Breast epithelium (tissue), 4 donors: Measurements from ENCODE around the gene CNOT11. TPM values are rescaled to one million over a fixed set of nuclear protein-coding genes. Genes with fewer than 3 reads are reported as not detected.

Experiments used
- DNase-seq, 2 donors: peaks; one replicate each; pipeline ENCODE4 v3.0.0-alpha.2; 2019; ENCODE audit warnings: low spot score in 2 of 2
- H3K27ac ChIP-seq, 2 donors: fragments of 200-600 bp; sonication (generic) in 1 of 2; one replicate each; pipeline ENCODE4 v1.5.1; 2016 to 2019; ENCODE audit warnings: mild to moderate bottlenecking in 1 of 2
- H3K27me3 ChIP-seq, 2 donors: fragments of 200-600 bp; sonication (generic) in 1 of 2; one replicate each; pipeline versions ENCODE4 v1.5.1 to v1.6.0; 2017 to 2019; ENCODE audit warnings: control low read depth in 1 of 2, mild to moderate bottlenecking in 1 of 2
- H3K36me3 ChIP-seq: fragments of 200-600 bp; one replicate; pipeline ENCODE4 v1.5.1; 2019
- H3K4me1 ChIP-seq, 2 donors: fragments of 200-600 bp; sonication (generic); one replicate each; pipeline ENCODE4 v1.5.1; 2016 to 2019; ENCODE audit warnings: control low read depth in 1 of 2
- H3K4me3 ChIP-seq, 3 donors: fragments of 200-600 bp; sonication (generic); 1 replicate in 2 of 3; 2 replicates in 1 of 3; pipeline ENCODE4 v1.5.1; 2016 to 2019; ENCODE audit warnings: mild to moderate bottlenecking in 3 of 3, moderate library complexity in 2 of 3
- H3K9me3 ChIP-seq, 2 donors: fragments of 200-600 bp; sonication (generic) in 1 of 2; one replicate each; pipeline ENCODE4 v1.5.1; 2016 to 2019; ENCODE audit warnings: control low read depth in 1 of 2
- POLR2A ChIP-seq: fragments of 450-650 bp; IDR thresholded peaks from one replicate; pipeline ENCODE4 v1.6.1; 2016; ENCODE audit warnings: antibody characterized with exemption, mild to moderate bottlenecking, moderate library complexity
- POLR2AphosphoS5 ChIP-seq, 3 donors: sonication (generic); formaldehyde crosslinking; IDR thresholded peaks; one replicate each; pipeline ENCODE4 v1.6.1; 2017; ENCODE audit warnings: antibody characterized with exemption in 3 of 3
- intact Hi-C: fragments of 100-400 bp; cut with DNase I; formaldehyde crosslinking; loops from one replicate; pipeline ENCODE4 v1.15.1; 2023; ENCODE audit warnings: low total_unique reads
- total RNA-seq, 3 donors: library from RNA; depleted of rRNA; stranded (reverse); fragments of >200 nt; gene quantifications; one replicate each; pipeline ENCODE4 v1.1.0, GENCODE V29; 2016
- TF ChIP-seq, protein P1 (sequence below), 3 donors: fragments of 450-650 bp; IDR thresholded peaks; one replicate each; pipeline ENCODE4 v1.5.1; 2016 to 2017; ENCODE audit warnings: antibody characterized with exemption in 3 of 3, mild to moderate bottlenecking in 3 of 3, moderate library complexity in 3 of 3

CNOT11 gene
- total RNA-seq, 3 donors from 2014 or later, result 19.2 to 33.1 (median 23.9) TPM

DNA sequence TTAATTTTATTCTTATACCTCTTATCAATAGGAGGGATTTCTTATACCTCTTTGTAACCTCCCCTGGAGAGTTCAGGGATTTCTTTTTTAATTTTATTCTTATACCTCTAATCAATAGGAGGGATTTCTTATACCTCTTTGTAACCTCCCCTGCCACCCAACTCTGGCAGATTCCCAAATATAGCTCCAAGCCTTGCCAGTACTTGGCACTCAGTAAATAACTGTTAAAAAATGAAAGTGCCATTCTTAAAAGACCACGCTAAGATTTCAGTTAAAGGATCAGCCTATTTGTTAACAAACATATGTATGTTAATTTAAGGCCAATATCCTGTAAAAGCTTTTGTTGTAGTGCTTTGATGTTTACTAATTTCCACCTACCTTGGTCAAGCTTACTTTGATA lies 51.0 kb downstream of the CNOT11 start:
- H3K4me1 ChIP-seq, result peaks cover 0 to 18% of the 10 kb centered on the region in 2 donors
- no peak for DNase-seq
- H3K4me3 ChIP-seq, result no peak overlapping the region
- no peak overlapping the region for H3K27ac ChIP-seq
- no peaks in the 10 kb centered on the region for H3K9me3 ChIP-seq
- TF ChIP-seq POLR2AphosphoS5 (IDR thresholded peaks at IDR 0.05) (no peak), POLR2A (no peak)
- TF ChIP-seq, protein P1, sequence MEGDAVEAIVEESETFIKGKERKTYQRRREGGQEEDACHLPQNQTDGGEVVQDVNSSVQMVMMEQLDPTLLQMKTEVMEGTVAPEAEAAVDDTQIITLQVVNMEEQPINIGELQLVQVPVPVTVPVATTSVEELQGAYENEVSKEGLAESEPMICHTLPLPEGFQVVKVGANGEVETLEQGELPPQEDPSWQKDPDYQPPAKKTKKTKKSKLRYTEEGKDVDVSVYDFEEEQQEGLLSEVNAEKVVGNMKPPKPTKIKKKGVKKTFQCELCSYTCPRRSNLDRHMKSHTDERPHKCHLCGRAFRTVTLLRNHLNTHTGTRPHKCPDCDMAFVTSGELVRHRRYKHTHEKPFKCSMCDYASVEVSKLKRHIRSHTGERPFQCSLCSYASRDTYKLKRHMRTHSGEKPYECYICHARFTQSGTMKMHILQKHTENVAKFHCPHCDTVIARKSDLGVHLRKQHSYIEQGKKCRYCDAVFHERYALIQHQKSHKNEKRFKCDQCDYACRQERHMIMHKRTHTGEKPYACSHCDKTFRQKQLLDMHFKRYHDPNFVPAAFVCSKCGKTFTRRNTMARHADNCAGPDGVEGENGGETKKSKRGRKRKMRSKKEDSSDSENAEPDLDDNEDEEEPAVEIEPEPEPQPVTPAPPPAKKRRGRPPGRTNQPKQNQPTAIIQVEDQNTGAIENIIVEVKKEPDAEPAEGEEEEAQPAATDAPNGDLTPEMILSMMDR (IDR thresholded peaks at IDR 0.05), result no peak
- H3K36me3 ChIP-seq, result no peaks in the 10 kb centered on the region
- intact Hi-C loops, result no loop called here
- no peaks in the 10 kb centered on the region for H3K27me3 ChIP-seq

DNA sequence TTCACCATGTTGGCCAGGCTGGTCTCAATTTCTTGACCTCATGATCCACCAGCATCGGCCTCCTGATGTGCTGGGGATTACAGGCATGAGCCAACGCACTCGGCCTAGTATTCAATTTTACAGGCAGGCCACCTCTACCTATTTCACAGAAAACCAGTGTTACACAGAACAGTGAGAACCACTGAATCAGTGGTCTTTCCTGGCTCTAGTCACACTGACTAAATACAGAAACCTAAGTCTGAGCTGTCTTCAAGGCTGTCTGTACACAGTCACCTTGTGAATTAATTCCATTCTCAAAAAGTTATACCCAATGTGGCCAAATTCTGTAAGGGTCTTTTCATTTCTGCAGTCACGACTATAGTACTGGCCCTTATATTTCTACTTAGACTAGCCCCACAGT lies 52.3 kb downstream of the CNOT11 start:
- DNase-seq, result no peak
- intact Hi-C loops, result no loop called here
- H3K9me3 ChIP-seq, result no peaks in the 10 kb centered on the region
- H3K36me3 ChIP-seq, result no peaks in the 10 kb centered on the region
- H3K27ac ChIP-seq, result peak overlapping the region in 1 of 2 donors; percentile 30
- H3K4me3 ChIP-seq, result peak overlapping the region in 2 of 3 donors; percentile 87 to 90
- H3K27me3 ChIP-seq, result no peaks in the 10 kb centered on the region
- peaks cover 0 to 14% of the 10 kb centered on the region in 2 donors for H3K4me1 ChIP-seq
- TF ChIP-seq, protein P1 (IDR thresholded peaks at IDR 0.05), result no peak
- TF ChIP-seq POLR2AphosphoS5 (IDR thresholded peaks at IDR 0.05) (no peak), POLR2A (no peak)

DNA sequence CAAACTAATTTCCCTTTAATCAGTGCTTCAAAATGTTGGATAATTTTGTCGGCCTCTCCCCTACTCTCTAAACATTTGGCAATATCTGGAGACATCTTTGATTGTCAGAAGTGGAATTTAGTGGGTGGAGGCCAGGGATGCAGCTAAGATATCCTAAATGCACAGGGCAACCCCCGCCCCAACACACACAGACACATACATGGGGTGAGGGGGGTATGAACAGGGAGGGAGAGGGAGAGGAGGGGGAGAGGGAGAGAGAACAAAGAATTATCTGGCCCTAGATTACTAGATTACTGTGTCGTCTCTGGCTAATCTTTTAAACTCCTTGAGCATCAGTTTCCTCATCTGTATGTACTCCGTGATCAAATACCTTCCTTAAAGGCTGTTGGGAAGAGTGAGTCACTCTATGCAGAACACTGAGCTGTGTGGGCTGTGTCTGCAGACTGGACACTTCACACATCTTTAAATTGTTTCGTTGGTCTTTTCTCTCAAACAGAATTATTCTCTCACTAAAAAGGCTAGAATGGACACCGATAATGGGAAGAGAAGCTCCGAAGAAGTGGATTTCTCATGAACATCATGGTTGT lies 52.9 kb downstream of the CNOT11 start:
- Histone ChIP-seq H3K4me3 (peak overlapping the region; percentile 84 to 90 (median 87)), H3K4me1 (peaks cover 0 to 13% of the 10 kb centered on the region in 2 donors), H3K27me3 (no peaks in the 10 kb centered on the region), H3K9me3 (no peaks in the 10 kb centered on the region), H3K27ac (peak overlapping the region; percentile 30 to 35), H3K36me3 (no peaks in the 10 kb centered on the region)
- intact Hi-C loops, result no loop called here
- TF ChIP-seq POLR2A (no peak), POLR2AphosphoS5 (IDR thresholded peaks at IDR 0.05) (no peak)
- TF ChIP-seq, protein P1 (IDR thresholded peaks at IDR 0.05), result no peak
- no peak for DNase-seq

DNA sequence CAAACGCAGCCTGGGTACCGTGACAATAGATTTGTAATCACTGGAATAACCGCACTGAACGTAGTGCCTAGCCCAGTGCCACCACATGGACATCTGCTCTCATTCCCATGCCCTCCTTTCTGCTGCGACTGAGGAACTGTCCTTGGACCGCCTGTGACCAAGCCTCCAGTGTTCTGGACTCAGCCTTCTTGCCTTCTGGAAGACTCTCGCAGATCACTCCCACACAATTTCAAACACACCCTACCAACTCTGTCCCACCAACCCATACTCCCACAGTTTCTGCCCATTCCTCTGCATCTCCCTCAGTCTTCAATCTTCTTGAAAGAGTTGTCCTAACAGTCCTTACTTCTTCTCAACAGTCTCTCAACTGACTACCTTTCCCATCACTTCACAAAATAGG lies 53.7 kb downstream of the CNOT11 start:
- TF ChIP-seq, protein P1 (IDR thresholded peaks at IDR 0.05), result no peak
- TF ChIP-seq POLR2AphosphoS5 (IDR thresholded peaks at IDR 0.05) (no peak), POLR2A (no peak)
- peak overlapping the region; percentile 92 to 93 for H3K27ac ChIP-seq
- H3K4me3 ChIP-seq, result peak overlapping the region; percentile 84 to 90 (median 87)
- intact Hi-C loops, result no loop called here
- no peaks in the 10 kb centered on the region for H3K9me3 ChIP-seq
- DNase-seq, result no peak
- H3K4me1 ChIP-seq, result peaks cover 0 to 13% of the 10 kb centered on the region in 2 donors
- no peaks in the 10 kb centered on the region for H3K36me3 ChIP-seq
- no peaks in the 10 kb centered on the region for H3K27me3 ChIP-seq

DNA sequence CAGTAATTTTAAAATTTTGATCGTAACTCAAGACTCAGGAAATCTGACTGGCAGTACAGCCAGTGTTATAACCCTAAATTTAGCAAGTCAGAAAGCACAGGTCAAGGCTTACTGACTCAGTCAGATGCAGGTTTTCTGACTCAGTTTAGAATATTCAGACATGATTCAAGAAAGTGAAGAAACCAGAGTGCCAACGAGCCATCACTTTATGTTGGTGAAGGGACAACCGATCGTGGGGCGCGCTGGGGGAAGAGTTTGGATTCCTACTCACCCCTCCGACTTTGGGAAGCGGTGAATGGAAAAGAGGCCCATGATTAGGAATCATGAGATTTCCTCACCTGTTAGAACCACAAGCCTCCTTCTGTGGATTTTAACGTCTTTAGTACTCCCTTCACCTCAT lies 54.8 kb downstream of the CNOT11 start:
- peak overlapping the region; percentile 84 to 90 (median 87) for H3K4me3 ChIP-seq
- no peaks in the 10 kb centered on the region for H3K9me3 ChIP-seq
- H3K36me3 ChIP-seq, result no peaks in the 10 kb centered on the region
- intact Hi-C loops, result no loop called here
- no peak for DNase-seq
- peak overlapping the region; percentile 92 to 93 for H3K27ac ChIP-seq
- TF ChIP-seq, protein P1 (IDR thresholded peaks at IDR 0.05), result no peak
- no peak for TF ChIP-seq POLR2A
- no peak for TF ChIP-seq POLR2AphosphoS5 (IDR thresholded peaks at IDR 0.05)
- H3K4me1 ChIP-seq, result peaks cover 0 to 13% of the 10 kb centered on the region in 2 donors
- H3K27me3 ChIP-seq, result no peaks in the 10 kb centered on the region
